OCI-LY7 (cell line): ENCODE results near the gene SEMA5A.

Experiments used
- CTCF ChIP-seq: fragments of 200-600 bp; sonication (generic); conservative IDR thresholded peaks from 2 replicates; pipeline ENCODE4 v1.5.1; 2014; ENCODE audit warnings: mild to moderate bottlenecking, antibody characterized with exemption, low read length, moderate library complexity, mixed read lengths
- EZH2phosphoT487 ChIP-seq: fragments of 200-600 bp; sonication (generic); IDR thresholded peaks from 2 replicates; pipeline ENCODE4 v1.6.1; 2018; ENCODE audit warnings: low read depth, borderline replicate concordance, mild to moderate bottlenecking, mixed run types, antibody characterized with exemption, low read length, moderate library complexity, mixed read lengths

- TF ChIP-seq CTCF, result no peak
- no peak for TF ChIP-seq EZH2phosphoT487
These were observed 134.7 kb downstream of the SEMA5A start for GRCh38 chr5:9411142-9411541.
